ENCODE results near the gene SHOX. TPM values are rescaled to one million over a fixed set of nuclear protein-coding genes. Genes with fewer than 3 reads are reported as not detected.

The SHOX gene
- total and polyA plus RNA-seq, 10 of the 15 experiments (the other 5 are each of a cell fraction or from before 2014, with no cell fraction given), result 0.42 TPM; not detected in 9

- POLR2A ChIA-PET, result no interaction called here
- no peak for ATAC-seq
- TF ChIP-seq ZBTB11 (CRISPR knock-in tag; IDR thresholded peaks at IDR 0.05) (no peak), WRNIP1 (IDR thresholded peaks at IDR 0.05; ENCODE audit: borderline replicate concordance, low read depth, low read length) (no peak), BMI1 (IDR thresholded peaks at IDR 0.05; ENCODE audit: borderline replicate concordance) (no peak), YY1 (IDR thresholded peaks at IDR 0.05; ENCODE audit: low read depth, low read length) (no peak), SMAD1 (IDR thresholded peaks at IDR 0.05; ENCODE audit: low read depth, partially characterized antibody) (no peak), RELA (IDR thresholded peaks at IDR 0.05; ENCODE audit: borderline replicate concordance, partially characterized antibody) (no peak), ZNF274 (IDR thresholded peaks at IDR 0.05; ENCODE audit: insufficient read depth, insufficient read length) (no peak), PKNOX1 (IDR thresholded peaks at IDR 0.05) (no peak), CBX3 (IDR thresholded peaks at IDR 0.05; ENCODE audit: borderline replicate concordance, low read depth) (no peak), RAD51 (IDR thresholded peaks at IDR 0.05) (no peak), PML (IDR thresholded peaks at IDR 0.05; ENCODE audit: low read length) (no peak), TCF7 (IDR thresholded peaks at IDR 0.05; ENCODE audit: borderline replicate concordance) (no peak), MTA2 (IDR thresholded peaks at IDR 0.05; ENCODE audit: low read depth) (no peak), POLR2A (IDR thresholded peaks at IDR 0.05; ENCODE audit: low read depth, low read length) (no peak), SRF (IDR thresholded peaks at IDR 0.05; ENCODE audit: low read depth in 2 of 2, low read length in 2 of 2) (no peak), MYC (IDR thresholded peaks at IDR 0.05; ENCODE audit: insufficient read depth, insufficient read length, insufficient replicate concordance, low read length, severe bottlenecking) (no peak)
- TF ChIP-seq, protein P1, sequence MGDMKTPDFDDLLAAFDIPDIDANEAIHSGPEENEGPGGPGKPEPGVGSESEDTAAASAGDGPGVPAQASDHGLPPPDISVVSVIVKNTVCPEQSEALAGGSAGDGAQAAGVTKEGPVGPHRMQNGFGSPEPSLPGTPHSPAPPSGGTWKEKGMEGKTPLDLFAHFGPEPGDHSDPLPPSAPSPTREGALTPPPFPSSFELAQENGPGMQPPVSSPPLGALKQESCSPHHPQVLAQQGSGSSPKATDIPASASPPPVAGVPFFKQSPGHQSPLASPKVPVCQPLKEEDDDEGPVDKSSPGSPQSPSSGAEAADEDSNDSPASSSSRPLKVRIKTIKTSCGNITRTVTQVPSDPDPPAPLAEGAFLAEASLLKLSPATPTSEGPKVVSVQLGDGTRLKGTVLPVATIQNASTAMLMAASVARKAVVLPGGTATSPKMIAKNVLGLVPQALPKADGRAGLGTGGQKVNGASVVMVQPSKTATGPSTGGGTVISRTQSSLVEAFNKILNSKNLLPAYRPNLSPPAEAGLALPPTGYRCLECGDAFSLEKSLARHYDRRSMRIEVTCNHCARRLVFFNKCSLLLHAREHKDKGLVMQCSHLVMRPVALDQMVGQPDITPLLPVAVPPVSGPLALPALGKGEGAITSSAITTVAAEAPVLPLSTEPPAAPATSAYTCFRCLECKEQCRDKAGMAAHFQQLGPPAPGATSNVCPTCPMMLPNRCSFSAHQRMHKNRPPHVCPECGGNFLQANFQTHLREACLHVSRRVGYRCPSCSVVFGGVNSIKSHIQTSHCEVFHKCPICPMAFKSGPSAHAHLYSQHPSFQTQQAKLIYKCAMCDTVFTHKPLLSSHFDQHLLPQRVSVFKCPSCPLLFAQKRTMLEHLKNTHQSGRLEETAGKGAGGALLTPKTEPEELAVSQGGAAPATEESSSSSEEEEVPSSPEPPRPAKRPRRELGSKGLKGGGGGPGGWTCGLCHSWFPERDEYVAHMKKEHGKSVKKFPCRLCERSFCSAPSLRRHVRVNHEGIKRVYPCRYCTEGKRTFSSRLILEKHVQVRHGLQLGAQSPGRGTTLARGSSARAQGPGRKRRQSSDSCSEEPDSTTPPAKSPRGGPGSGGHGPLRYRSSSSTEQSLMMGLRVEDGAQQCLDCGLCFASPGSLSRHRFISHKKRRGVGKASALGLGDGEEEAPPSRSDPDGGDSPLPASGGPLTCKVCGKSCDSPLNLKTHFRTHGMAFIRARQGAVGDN (IDR thresholded peaks at IDR 0.05), result no peak
- TF ChIP-seq, protein P2, sequence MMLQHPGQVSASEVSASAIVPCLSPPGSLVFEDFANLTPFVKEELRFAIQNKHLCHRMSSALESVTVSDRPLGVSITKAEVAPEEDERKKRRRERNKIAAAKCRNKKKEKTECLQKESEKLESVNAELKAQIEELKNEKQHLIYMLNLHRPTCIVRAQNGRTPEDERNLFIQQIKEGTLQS (IDR thresholded peaks at IDR 0.05; ENCODE audit: borderline replicate concordance, extremely low read depth, low read depth, low read length), result no peak
Measured at GRCh38 chrX:623268-623598, 7.4 kb upstream of the SHOX start.

More at GRCh38 chrX:623268-623598, 7.4 kb upstream of the SHOX start:
- in situ Hi-C loops (cut with MboI), result no loop called here
- ChIA-PET CTCF (no interaction called here), SMC1A (ENCODE audit: uncharacterized antibody, unreplicated experiment) (no interaction called here), RAD21 (ENCODE audit: unreplicated experiment) (no interaction called here)
- Histone ChIP-seq H3K4me1 (ENCODE audit: control insufficient read depth, insufficient read depth, low read length) (no peaks in the 10 kb centered on the region), H3K27me3 (replicated peaks in 1 of 2; ENCODE audit: control insufficient read depth in 2 of 2, insufficient read depth in 2 of 2, low read length in 1 of 2) (no peaks in the 10 kb centered on the region), H3K27ac (ENCODE audit: control insufficient read depth, insufficient read depth) (no peak overlapping the region), H2AFZ (ENCODE audit: control insufficient read depth, low read depth, low read length) (no peak overlapping the region), H3K4me3 (no peak overlapping the region), H3K36me3 (ENCODE audit: control insufficient read depth in 2 of 2, insufficient read depth in 2 of 2, low read length in 1 of 2) (no peaks in the 10 kb centered on the region), H3K79me2 (ENCODE audit: control insufficient read depth, insufficient read depth, low read length) (no peaks in the 10 kb centered on the region), H3K9me3 (replicated peaks; ENCODE audit: control insufficient read depth, insufficient read depth, low read length) (peaks cover 2% of the 10 kb centered on the region; the same call in 1 of the 3 replicates), H4K20me1 (ENCODE audit: control insufficient read depth, insufficient read depth) (no peaks in the 10 kb centered on the region), H3K9ac (ENCODE audit: control insufficient read depth, insufficient read depth, low read length) (no peak overlapping the region), H3K4me2 (ENCODE audit: control insufficient read depth, insufficient read depth) (no peak overlapping the region)
- intact Hi-C loops (cut with micrococcal nuclease; ENCODE audit: unreplicated experiment), result no loop called here
- 9% methylated on average over 5 of the region's 6 CpGs for WGBS (ENCODE audit: insufficient coverage, insufficient replicate concordance, low lambda C conversion rate, missing lambda C conversion rate)
- DNase-seq (ENCODE audit: low read depth, low spot score) (no peak), FAIRE-seq (no peak)
- no TSS peak for BruUV-seq (replicated peaks)

Measured in GM12878 (cell line).